GM21528 (cell line): ENCODE measurements around the gene MPHOSPH9.
"Not testable (repeated sequence)": the region's sequence is repeated elsewhere in the genome, so short reads cannot be mapped to it uniquely, and the experiment has no call there.

Source experiments
- ATAC-seq: cut with Tn5 transposase; IDR thresholded peaks from one replicate; pipeline ENCODE4 v1.9.1; 2021; ENCODE audit warnings: mild to moderate bottlenecking, moderate library complexity; ENCODE audit not compliant: unreplicated experiment, low FRiP score

The MPHOSPH9 gene

DNA sequence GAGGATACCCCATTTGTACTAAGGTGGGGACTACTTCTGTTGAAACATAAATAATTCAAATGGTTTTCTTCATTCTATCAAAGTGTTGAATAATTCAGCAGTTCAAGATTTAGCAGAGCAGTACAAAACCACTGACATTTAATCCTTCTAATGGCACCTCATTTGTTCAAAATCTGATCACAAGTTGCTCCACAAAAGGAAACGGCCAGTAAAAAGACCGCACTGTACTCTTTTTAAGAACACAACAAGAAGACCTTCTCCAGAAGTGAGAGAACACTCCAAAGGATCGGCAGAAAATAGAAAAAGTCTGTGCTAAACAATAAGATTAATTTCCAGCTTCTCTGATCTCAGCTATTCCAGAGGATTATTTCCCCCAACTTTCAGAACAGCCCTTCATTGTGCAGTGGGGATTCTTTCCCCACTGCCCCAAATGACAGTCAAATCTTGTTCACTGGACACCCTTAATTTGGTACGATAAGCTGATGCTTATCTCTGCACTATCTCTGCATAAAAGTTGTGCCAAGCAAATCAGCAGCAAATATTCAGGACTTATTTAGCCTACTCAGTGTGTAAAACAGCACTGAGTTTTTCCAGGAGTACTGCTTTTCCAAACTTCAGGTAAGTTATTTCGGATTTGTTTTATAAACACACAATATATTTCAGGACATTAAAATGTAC lies 5.2 kb downstream of the MPHOSPH9 start:
- ATAC-seq = no peak

DNA sequence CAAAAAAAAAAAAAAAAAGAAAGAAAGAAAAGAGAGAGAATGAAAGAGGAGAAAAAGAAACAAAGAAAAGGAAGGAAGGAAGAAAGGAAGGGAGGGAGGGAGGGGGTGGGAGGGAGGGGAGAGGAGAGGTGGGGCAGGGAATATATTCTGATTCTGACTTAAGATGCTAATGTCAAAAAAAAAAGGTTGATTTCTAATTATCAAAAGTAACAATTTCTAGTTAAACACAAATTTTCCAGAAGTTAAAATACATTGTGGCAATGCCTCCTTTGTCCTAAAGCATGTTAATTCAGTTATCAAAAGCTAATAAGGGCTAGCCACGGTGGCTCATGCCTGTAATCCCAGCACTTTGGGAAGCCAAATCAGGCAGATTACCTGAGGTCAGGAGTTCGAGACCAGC lies 7.5 kb downstream of the MPHOSPH9 start:
- ATAC-seq = no peak

DNA sequence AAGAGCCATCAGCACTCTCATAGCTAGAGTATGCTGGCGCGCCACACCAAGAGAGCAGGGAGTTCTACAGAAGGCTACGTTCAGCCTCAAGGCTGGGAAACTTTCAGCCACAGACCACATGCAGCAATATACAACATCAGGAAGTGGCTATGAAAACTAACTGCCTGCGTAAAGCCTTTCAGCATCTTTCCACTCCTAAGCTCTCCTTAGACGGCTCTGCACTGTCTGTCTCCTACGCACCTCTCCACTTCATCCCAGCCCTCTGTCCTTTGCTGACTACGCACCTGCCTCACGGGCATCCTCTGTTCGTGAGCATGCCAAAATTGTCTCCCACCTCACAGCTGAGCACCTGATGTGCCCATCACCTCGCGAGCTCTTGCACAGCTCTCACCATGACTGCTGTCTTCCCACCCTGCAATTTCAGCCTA lies 9.7 kb downstream of the MPHOSPH9 start:
- no peak for ATAC-seq

DNA sequence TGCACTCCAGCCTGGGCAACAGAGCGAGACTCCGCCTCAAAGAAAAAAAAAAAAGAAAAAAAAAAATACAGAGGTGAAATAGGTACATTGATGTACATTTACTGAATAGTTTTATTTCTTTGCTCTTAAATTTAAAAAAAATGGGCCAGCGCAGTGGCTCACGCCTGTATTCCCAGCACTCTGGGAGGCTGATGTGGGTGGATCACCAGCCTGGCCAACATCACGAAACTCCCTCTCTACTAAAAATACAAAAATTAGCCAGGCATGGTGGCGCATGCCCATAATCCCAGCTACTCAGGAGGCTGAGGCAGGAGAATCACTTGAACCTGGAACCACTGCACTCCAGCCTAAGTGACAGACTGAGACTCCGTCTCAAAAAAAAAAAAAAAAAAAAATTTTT lies 25.1 kb downstream of the MPHOSPH9 start:
- ATAC-seq = not testable (repeated sequence)

DNA sequence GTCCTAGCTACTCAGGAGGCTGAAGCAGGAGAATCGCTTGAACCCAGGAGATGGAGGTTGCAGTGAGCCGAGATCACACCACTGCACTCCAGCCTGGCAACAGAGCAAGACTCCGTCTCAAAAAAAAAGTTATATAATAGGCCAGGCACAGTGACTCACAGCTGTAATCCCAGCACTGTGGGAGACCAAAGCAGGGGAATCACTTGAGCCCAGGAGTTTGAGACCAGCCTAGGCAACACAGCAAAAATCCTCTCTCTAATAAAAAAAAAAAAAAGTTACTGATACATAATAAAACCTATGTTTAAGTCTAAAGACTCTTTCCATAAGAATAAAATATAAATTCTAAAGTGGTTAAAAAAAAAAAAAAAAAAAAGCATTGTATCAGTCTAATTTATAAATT lies 26.1 kb downstream of the MPHOSPH9 start:
- not testable (repeated sequence) for ATAC-seq

DNA sequence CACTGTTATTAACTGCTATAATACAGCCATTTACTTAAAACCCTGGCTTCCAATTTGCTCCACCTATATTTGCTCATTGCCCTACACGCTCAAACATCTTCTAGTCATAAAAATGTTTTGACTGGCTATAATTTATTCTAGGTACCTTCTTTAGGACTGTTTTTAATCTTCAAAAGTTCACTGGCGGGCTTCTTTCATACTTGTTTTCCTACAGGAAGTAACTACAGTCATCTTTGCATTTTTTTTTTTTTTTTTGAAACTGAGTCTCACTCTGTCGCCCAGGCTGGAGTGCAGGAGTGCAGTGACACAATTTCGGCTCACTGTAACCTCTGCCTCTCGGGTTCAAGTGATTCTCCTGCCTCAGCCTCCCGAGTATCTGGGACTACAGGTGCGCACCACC lies 32.5 kb downstream of the MPHOSPH9 start:
- no peak for ATAC-seq

DNA sequence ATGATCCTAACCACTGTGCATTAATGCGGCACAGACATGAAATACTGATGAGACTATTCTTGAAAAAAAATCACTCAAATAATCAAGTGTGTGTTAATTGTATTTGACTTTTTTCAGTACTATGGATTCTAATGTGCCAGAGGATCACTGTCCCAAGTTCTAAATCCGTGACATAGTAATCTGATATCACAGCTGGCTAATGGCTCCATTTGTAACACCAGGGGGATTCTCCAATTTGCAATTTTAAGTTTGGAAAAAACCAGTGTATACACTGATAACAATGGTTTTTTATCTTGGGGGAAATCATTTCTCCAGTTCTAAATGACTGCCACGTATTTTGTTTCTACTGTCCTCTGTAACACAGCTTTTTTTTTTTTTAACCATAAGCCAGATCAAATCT lies 33.0 kb downstream of the MPHOSPH9 start:
- ATAC-seq = no peak

DNA sequence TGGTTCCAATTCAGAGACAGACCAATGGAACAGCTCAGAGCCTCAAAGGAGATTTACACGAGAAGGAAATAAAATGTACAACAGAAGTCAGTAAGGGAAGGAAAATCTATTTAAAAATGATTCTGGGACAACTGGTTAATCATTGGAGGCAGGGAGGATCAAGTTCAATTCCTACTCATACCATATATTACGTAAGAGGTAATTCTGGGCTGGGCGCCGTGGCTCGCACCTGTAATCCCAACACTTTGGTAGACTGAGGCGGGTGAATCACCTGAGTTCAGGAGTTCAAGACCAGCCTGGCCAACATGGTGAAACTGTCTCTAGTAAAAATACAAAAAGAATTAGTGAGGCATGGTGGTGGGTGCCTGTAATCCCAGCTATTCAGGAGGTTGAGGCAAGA lies 45.3 kb downstream of the MPHOSPH9 start:
- no peak for ATAC-seq

DNA sequence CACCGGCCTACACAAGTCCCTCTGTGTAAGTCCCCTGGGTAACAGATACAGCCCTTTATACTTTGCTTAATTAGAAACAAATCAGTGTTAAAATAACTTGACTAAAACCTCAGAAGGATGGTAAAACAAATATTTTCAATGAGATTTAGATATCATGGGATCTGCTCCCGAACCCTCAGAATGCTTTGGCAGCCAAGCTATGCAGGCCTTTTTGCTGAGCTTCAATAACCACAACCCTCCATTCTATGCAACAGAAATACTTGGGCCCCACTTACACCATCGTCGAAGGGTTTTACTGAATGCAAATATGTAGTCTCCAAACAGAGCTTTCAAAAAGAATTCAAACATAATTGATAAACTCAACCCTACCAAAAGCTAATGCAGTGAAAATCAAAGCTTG lies 52.8 kb downstream of the MPHOSPH9 start:
- no peak for ATAC-seq

DNA sequence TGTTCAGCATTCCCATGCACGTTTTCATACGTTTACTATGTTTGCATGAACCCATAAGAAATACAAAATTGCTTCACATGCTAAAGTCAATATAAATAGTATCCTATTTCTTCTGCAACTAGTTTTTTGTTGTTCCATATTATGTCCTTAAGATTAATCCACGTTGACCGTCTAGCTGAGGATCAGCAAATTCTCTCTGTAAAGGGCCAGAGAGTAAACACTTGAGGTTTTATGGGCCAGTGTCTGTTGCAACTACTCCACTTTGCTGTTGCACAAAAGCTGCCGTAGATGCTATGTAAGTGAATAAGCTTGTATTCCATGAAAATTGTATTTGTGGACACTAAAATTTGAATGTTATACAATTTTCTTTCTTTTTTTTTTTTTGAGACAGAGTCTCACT lies 61.0 kb downstream of the MPHOSPH9 start:
- ATAC-seq = no peak

DNA sequence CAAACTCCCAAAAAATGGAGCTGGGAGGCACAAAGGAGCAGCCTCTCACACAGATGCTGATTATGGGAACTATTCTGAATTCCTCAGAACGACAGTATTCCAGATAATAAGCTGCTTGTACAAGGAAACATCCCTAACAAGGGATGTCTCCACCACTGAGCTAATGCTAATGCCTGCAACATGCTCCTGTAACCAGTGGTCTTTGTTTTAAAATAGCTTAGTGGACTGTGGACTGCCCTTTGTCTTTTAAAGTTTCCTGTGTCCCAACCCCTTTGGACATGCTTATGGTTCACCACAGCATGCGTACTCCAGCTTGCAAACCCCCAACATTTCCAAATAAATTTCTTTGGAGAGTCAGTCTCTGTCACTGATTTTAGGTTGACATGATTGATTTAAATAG lies 65.6 kb downstream of the MPHOSPH9 start:
- no peak for ATAC-seq

DNA sequence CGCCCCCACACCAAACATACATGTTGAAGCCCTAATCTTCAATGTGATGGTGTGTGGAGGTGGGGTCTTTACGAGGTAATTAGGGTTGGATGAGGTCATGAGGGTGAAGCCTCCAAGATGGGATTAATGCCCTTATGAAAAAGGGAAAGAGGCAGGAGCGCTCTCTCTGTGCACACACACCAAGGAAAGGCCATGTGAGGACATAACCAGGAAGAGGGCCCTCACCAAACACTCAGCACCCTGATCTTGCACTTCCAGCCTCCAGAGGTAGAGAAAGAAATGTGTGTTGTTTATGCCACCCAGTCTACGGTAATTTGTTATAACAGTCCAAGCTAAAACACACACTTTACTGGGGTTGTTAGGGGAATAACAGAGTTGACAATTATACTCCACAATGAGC lies 67.4 kb downstream of the MPHOSPH9 start:
- no peak for ATAC-seq

DNA sequence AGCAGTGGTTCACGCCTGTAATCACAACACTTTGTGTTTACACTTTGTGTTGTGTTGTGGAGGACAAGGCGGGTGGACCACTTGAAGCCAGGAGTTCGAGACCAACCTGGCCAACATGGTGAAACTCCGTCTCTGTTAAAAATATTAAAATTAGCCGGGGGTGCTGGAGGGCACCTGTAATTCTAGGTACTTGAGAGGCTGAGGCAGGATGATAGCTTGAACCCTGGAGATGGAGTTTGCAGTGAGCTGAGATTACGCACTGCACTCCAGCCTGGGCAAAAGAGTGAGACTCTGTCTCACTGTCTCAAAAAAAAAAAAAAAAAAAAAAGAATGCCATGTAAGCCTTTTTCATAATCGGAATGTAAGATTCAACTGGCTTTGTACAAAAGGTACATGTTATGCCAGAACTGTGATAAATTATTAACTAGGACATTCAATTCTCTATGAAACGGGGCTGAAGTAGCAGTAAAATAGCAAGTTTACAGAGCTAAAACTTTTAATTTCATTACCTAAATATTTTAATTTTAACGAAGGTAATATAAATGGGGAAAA lies 68.2 kb downstream of the MPHOSPH9 start:
- no peak for ATAC-seq

DNA sequence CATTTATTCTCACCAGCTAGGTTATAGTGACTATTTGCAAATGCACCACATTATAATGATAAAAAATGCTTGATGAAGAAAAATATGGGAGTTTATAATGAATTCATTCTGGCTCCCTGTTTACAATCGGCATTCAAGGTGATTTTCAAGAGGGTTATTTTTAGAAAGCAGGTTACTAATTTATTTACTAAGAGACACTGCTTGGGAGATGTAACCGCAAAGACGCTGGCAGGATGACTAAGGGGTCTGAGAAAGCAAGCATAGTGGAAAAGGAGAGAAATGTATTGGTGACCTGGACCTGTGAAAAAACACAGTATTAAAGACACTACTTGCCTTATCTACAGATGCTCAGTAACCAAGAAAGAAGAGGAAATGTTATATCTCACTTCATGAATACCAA lies 68.7 kb downstream of the MPHOSPH9 start:
- ATAC-seq = no peak

DNA sequence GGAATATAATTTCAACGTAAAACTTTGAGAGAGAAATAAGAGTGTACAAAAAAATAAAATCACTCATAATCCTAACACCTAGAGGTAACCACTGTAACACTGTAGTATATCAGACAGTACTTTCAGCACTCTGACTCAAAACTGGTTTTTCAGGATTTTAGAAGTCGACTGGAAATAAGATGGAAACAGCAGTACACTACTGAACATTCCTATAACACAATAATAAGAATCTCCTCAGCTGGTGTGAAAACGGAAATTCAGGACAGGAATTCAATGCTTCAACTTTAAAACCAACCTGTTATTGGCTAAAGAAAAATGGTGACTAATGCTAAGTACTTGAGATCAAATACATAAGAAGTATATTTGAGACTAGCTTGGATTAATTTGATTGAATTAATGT lies 69.7 kb downstream of the MPHOSPH9 start:
- ATAC-seq = no peak

DNA sequence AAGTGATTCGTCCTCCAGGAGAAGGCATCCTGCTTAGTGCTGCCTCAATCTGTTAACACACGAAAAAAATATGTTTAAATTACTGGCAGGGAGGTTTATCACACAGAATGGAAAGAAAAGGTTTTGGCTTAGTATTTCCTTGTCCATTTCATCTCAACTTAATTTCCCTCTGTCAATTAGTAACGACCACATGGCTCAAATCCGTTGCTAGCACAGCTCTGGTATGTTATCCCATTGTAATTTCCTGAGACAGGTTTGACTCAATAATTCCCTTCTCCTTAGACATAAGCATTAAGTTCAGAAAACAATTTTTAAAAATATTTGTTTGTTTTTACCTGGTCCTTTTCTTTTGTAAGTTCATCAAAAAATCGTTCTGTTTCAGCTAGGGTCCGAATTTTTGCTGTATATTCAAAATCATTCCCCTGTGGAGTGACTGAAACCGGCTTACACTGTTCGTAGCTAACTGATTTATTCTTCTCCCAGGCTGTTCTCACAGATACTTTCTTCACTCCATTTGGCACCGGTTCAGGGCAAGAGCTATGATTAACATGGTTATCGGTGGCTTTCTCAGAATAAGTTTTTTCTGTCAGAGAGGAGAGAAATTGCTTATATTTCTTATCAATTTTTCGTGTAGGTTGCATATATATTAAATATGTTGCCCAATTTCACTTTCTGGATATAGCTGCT lies 72.0 kb downstream of the MPHOSPH9 start:
- no peak for ATAC-seq

DNA sequence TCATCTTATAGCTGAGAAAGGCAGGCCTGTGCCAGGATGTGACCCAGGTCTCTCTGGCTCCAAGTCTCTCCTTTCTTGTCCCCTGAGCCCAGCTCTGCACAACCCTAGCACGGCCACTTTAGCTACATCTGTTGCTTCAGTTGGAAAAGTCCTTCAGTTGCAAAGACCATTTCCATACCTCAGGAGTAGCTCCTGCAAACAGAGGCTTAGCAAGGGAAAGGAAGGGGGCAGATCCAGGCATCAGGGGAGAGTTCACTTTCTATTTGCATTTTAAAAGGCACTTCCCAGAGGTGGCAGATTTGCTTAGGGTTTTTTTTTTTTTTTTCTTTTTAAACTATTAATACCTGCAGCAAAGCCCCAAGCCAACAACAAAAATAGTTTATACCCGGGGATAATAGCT lies 79.0 kb downstream of the MPHOSPH9 start:
- ATAC-seq = no peak

DNA sequence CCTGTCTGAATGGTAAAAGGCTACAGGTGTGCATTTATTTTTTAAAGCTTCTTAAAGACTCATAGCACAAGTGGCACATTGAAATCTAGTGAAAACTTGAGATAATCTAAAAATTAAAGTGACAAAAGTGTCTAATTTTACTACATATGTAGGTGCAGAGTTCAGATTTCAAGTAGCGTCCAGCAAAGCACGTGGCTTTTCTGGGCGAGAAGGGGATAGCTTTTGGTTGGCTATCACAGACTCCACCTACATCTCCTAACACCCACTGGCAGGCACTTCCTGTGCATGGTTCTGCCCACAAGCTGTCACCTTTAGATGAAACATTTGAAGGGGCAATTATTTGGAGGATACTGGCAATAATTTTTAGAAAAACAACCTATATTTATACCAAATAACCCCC lies 80.1 kb downstream of the MPHOSPH9 start:
- no peak for ATAC-seq

DNA sequence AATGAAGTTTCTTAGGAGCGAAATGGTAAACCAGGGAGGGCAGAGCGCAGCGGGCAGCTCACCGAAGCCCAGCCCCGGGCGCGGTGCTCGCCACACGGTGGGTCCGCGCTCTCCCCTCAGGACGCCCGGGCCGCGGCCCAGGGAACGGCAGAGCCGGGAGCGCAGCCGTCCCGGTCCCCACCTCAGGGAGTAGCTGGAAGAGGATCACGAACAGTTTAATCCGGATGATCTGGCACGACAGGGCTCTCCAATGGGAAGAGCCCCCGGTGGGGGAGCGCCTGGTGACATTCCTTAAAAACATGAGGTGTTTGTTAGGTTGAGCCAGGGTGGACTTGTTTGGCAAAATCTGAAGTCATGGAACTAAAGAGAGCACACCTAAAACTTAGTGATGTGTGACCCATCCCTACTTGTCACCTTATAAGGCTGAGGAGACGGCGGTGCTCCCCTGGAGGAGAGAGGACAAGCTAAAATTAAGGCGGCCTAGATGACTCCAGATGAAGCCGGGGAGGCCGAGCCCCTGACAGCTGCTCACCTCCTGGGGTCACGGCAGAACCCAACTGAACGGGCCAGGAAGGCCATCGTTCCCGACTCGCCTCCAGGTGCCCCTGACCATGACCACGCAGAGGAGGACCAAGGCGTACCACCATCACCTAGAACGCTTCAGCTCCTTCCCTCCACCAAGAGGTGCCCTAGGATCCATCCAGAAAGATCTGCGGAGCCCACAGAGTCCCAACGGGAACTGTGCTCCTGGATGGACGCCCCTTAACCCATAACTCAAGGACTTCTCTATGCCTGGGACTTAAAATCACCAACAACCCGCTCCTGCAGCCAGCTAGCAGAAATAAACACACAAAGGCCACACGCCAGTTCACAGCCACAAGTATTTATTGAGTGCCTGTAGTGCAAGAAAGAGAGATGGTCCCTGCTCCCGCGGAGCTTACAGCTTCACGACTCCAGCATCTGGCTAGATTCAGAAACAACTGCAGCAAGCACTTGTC lies 81.2 kb downstream of the MPHOSPH9 start:
- ATAC-seq = no peak

DNA sequence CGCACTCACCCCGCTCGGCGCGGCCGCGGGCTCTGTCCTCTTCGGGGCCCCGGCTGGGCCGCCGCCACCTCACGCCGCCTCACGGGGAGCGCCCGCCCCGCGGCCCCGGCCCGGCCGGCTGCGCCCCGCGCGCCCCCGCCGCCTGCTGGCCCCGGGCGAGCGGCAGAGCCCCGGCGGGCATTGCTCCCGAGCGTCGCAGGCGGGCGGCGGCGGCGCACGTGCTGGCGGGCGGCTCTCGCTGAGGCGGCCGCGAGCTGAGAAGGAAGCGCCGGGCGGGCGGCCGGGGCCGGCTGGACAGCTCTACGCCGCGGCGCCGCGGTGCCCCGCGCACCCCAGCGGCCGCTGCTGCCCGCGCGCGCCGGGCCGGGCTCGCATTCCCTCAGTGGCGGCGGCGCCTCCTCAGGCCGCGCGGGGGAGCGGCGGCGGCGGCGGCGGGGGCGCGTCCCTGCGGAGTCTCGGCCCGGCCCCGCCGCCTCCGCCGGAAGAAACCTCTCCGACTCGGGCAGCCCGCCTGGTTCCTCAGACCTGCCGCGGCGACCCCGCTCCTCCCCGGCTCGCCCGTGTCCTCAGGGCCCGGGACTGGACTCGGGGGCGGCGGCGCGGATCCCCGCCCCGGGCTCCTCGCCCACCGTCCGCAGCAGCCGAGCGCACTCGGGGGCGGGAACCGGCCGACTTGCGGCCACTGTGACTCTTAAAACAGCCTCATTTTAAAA lies 82.0 kb downstream of the MPHOSPH9 start, which contains the start of gene PITPNM2:
Gene PITPNM2, minus strand, starts transcription at position 347 of the 713 bp plus-strand sequence. CDS start 116,500 bp downstream, outside the sequence.
- ATAC-seq = no peak
